ENCODE data around the gene KCNJ5.
A peak's percentile ranks its signal among the peaks of the same experiment; 100 is the strongest.

The KCNJ5 gene

DNA sequence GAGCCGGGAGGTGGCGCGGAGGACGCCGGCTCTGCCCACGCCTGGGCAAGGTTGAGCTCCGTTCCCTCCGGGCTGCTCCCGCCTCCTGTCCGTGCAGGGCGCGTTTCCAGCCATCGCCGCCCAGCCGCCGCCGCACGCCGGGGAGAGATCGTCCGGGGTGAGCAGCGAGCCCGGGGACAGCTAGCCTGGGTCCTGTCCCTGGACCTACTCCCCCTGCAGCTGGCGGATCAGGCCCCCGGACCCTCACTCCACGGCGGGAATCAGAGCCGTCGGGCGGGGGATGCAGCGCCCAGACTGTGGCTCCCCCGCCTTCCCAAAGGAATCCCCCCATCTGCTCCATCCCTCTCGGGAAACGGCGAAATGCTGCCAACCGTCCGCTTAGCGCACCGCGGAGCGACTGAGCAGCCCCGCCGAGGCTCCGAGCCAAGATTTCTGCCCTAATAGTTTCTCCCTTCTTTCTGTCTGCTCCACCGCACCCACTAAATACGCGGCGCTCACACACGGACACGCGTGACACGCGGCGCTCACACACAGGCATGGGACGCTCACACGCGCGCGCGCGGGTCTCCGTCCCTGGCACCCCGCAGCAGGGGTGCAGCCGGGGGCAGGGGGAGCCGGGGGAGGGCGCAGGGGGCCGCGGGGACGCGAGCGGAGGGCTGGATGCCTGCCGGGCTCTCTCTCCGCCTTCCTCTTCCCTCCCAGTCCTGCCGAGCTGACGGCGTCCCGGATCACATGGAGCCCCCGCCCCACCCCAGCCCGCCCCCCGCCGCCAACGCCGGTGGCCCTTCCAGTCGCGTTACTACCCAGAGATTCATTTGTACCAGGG lies at the start of gene KCNJ5:
KCNJ5 (plus strand) TSS at position 814 of the 826 bp plus-strand sequence. CDS start 19,918 bp downstream, outside the sequence.
- DNase-seq (ENCODE audit: low read depth): no peak

DNA sequence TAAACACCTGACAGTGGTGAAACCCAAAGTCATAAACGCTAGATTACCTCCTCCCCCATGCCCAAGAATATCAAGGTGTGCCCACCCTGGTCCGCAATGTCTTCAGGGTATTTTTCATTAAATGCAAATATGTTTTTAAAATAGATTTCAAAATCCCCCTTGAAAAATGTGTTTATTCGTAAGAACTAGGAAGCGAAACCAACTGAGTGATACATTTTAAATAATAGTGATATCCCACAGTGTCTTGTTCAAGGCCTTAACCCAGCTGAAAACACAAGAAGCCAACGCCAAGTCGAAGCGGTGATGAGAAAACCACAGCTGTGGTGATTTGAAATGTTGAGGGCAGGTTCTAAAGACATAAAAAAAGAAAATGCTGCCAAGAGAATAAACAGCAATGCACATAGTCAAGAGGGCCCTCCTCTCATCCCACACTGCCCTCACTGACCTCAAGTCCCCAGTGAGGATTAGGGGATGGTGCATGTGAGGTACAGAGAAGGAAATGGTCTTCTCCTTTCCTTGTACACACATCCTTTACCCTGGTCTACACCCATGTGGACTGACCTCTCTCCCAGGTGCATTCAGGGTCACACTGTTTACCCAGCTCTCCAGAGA lies 49.6 kb upstream of the KCNJ5 start:
- no peak for DNase-seq (ENCODE audit: low read depth)

DNA sequence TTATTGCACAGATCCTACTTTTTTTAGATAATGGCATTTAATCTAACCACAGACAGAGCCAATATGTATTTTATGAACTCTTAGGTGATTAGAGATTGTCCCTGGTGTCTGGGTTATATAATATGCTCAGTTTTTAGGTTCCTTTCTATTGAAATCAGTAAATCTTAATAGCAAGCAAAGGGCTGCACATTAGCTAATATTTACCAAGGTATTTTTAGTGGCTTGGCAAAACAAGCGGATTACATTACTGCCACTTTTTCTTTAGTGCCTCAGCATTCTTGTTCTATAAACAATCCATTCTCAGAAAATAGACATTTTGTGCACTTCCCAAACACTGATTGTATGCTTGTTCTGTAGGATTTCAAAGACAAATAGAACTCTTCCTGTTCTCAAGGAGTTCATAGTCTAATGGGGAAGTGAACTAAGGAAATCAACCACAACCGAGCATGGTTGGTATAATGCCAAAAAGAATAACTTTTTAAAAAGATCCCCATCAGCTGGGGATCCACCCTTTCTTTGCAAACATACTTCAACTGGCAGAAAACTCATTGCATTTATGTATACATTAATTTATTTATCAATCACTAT lies 47.9 kb upstream of the KCNJ5 start:
- DNase-seq (ENCODE audit: low read depth): no peak

DNA sequence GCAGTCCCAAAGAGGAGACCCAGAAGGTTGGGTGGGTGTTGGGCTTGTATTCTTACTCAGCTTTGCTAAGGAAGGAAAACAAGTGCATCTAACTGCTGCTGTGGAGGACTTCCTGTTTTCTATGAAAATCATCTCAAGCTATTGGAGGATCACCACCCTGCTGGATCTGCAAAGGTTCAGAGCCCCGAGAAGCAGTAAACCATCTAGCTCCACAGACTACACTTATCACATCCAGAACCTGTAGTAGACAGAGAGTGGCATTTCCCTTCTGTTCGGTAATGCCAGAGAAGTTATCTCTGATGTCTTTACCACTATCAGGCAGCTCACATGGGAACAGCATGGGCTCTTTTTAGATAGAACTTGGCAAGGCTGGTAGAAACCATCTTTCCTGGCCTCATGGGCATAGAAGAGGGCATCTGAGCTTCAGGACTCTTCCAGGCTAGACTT lies 45.8 kb upstream of the KCNJ5 start:
- no peak for DNase-seq (ENCODE audit: low read depth)

DNA sequence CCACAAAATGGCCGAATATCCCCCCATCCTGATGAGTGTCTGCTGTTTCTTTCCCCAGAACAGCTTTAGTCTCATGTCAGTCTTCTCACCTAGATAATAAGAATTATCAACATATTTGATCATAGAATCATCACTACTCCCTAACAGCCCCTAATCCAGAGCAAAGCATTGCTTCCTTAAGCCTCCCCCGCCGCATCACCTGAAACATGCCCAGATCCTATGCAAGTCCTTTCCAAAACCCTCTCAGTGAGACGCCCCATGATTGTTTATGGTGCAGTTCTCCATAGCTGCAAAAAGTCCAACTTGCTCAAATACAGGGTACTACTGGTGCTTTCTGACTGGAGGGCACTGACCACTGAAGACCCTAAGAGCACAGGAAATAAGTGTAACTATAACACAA lies 44.2 kb upstream of the KCNJ5 start:
- no peak for DNase-seq (ENCODE audit: low read depth)

DNA sequence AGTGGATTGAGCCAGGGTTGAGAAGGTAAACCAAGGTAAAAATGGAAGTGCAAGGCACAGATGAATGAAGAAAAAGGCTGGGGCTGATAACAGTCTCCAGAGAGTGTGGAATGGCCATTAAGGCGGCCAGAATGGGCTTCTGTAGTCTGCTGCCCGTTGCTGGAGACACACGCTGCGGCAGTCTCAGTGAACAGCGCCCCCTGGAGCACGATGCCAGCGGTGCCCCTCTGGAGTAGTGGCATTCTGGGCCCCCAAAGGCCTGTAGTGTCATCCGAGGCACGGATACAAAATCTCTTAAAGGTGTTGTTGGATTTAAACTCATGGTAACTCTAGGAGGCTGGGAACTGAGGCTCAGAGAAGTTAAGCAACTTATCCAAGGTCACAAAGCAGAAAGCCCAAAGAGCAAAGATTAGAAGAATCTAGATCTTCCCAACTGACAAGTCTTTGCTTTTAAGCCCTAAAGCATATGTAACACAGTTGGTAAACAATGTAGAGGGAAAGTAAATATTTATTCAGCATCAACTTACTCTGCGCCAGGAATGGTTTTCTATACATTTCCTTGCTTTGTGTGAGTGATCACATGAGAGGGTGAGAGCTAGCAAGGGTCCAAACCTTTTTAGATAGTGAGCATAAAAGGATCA lies 42.2 kb upstream of the KCNJ5 start:
- DNase-seq (ENCODE audit: low read depth): peak; percentile 54

DNA sequence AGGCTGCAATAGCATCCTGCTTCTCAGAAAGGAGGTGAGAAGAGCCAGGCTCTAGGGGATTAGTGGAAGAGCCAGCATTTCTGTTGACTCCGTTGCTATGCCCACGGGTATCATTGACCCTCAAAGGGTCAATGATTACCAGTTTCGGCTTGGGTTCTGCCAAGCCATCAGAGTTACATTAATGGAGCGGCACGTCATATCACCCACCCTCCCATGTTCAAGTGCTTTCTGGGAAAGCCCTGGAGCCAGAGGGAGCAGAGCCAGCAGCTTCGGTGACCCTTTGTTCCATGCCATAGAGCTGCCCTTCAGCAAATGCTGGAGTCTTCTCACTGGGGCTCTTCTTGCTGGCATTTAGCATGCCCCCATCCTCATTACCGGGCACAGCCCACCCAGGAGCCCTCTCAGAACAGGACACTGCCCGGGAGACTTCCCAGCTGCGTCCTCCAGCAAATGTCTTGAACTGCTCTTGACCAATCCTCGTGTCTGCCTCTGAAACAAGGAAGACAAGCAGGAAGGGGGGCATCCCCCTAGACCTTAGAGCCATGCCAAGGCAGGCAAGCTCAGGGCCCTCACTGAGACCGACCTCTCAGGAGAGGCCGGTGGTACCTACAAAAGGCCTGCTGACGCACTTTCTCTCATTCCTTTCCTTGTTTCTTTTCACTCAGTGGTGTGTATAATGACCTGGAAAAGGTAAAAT lies 38.7 kb upstream of the KCNJ5 start:
- no peak for DNase-seq (ENCODE audit: low read depth)

DNA sequence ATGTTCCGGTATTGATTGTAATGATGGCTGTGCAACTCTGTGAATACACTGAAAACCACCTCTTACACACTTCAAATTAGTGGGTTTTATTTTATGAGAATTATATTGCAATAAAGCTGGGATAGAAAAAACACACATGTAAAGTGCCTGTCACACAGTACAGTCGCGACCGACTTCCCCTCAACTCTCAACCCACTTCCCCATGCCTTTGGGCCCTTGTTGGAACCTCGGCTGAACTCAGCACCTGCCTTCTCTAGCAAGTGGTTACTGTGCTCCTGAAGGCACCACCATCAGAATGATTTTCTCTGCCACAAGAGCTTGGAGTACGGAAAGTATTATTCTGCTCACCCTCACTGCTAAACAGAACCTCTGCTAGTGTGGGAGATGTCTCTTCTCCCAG lies 37.6 kb upstream of the KCNJ5 start:
- no peak for DNase-seq (ENCODE audit: low read depth)

DNA sequence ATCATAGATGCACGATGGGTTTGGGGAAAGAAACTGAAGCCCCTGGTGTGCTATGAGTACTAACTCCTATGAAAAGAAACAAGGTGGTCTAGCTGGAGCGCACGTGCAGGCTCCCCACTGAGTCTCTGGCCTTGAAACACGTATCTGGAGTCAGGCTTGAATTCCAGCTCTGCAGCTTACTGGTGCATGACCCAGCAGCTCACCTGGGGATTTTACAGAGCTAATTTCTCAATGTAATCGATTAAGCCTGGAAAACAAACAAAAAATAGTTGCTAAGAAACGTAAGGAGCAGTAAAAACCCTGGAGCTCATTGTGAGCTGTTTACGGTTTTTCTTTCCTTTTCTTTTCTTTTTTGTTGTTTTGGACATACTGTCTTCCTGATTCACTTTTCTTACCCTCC lies 36.3 kb upstream of the KCNJ5 start:
- DNase-seq (ENCODE audit: low read depth): no peak

DNA sequence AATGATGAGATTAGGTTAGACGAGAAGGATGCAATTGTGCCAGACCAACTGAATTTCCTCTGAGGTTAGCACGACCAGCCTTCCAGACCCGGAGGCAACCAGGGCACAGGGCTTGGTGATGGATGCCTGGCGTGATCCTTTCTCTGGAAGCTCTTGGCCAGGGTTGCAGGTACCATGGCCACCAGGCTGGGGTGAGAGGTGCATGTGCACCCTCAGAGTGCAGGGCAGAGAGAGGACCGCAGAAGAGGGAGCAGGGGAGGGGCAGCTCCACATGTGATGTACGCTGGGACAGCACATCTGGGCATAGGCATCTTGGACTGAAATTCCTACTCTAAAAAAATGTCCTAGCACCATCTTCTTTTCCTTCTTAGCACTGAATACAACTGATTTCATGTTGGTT lies 34.9 kb upstream of the KCNJ5 start:
- DNase-seq (ENCODE audit: low read depth): no peak

DNA sequence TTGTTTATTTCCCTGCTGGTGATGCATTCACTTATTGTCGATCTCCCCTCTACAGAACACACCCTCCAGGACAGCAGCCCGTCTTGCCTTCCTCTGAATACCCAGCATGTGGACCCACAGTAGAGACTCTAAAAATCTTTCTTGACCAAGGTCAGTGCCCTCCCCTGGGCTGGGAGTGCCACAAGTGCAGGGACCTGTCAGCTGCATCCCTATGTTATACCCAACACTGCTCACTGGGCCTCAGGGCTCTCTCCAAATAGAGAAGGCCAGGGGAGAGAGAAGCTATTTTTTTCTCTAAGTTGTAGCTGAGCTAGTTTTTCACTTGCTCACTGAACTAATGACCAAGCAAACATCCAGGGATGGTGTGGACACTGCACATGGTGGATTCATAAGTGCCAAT lies 33.8 kb upstream of the KCNJ5 start:
- DNase-seq (ENCODE audit: low read depth): no peak

DNA sequence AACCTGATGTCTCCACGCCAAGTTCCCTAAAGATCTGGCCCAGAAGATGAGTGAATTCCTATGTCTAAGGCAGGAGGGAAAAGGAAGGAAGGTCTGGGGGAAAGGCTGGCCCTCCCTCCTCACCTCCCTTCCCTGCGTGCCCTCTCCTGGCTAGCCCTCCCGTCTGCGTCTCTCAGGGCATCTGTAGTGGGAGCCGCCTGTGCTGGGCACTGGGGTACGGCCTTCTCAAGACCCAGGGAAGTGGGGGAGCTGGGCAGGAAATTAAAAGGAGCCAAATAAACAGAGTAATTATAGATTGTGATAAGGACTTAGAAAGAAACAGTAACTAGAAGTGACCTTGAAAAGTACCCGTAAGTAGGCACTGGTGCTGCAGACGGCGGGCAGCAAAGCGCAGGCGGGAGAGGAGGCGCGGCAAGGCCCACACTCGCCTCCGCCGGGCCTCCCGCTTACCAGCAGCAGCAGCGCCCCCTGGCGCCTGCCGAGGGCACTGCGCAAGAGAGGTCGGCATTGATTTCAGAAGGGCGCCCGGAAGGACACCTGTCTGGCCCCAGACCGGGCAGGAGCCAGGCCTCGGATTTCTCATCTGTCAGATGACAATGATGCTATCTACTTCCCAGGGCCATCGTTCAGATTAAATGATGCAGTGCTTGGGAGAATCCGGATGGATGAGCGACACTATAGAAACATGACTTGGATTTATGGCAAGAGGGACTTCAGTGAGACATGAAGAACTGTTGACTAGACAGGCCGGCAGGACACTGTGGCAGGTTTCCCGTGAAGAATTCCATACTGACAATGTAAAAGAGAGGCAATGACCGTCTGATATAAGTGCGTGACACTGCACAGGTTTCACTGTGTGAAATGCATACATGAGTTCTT lies 31.4 kb upstream of the KCNJ5 start:
- peak; percentile 47 for DNase-seq (ENCODE audit: low read depth)

DNA sequence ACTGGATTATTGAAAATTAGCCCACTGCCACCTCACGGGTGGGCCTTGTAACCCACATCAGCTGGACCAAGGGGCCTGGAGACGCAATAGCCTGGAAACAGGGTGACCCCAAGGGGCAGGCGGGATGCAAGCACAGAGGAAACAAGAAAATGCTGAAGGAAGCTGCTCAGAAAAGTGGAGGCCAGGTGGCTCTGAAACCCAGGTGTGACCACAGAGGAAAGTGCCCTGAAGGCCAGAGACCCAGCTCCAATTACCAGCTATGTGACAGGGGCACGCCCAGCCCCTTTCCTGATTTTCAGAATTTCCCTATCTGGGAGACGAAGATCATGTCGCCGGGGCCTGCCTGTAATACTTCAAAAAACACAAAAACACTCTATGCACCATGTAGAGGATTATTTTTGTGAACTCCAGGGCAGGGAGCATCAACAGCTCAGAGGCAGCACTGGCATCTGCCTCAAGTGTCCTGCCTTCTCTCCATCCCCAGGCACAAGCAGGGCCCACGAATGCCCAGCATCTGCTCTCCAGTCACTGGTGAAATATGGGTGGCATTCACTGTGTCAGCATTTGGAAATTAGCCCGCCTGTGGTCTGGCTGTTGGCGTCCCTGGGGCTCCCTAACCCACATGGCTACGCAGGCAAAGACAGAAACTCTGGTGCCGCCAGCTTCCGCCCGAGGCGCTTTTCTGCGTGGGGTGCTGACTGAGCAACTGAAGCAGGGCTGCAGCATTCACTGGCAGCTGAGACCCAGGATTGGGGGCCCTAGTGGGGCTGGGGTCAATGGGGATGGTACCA lies 30.4 kb upstream of the KCNJ5 start:
- DNase-seq (ENCODE audit: low read depth): no peak

DNA sequence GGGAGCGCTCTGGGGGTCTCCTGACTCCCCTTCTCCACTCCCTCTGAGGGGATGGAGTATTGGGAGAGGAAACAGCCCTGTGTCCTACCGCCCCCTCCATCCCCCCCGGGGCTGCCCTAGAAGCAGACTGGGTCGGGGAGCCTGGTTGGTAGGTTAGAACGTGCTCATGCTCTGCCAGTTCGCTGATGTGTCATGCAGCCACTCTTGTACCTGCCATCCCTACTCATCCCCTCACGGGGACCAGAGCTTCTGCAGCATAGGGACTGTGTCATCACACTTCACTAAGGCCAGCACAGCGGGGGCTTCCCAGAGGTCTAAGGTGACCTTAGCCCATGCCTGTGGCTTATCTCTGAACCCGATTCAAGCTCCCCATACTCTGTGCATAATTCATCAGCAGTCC lies 28.8 kb upstream of the KCNJ5 start:
- no peak for DNase-seq (ENCODE audit: low read depth)

DNA sequence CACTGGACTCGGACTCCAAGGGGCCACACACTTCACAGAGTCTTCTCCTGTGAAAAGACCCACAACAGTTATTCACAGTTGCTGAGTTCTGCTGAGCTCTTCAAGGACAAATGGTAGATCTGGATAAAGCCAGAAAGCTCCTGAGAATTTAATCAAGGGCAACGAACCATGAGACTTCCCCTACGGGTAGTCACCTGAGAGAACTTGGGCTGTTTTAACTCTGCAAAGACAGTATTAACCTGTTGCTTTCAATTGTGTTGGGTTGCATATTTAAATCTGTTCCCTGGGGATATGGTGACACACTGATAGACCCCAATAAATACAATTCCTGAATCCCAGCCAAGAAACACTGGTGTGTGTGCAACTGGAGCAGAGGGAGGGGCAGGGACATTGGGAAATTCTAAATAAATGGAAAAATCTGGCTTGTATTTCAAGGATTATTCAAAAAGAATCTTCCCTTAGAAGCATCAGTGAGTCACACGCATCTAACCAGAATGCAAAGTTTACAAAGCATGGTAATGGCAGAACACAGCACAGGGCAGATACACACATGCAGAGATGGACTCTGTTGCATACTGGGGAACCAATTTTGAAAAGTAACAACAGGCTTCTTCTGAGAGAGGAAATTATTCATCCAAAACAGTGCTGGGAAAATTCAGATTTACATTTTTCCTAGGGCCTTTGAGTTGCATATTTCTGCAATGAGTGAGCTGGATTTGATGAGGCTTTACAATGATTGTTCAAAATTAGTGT lies 28.1 kb upstream of the KCNJ5 start:
- DNase-seq (ENCODE audit: low read depth): no peak

DNA sequence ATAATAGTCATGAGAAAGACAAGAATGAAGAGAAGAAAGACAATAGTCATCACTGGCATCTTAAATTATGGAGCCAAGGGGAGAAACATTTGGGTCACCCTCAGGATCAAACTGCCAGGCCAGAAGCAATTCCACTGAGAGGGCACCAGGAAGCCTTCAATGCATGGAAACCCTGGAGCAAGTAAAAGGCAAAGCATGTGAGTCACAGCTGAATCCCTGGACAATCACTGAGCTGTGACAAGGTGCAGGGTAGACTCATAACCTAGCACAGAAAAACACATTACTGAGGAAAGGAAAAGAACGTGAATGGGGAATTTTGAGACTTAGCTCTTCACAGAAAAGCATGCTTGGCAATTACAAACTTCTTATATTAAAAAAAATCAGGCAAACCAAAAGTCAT lies 25.7 kb upstream of the KCNJ5 start:
- DNase-seq (ENCODE audit: low read depth): no peak

DNA sequence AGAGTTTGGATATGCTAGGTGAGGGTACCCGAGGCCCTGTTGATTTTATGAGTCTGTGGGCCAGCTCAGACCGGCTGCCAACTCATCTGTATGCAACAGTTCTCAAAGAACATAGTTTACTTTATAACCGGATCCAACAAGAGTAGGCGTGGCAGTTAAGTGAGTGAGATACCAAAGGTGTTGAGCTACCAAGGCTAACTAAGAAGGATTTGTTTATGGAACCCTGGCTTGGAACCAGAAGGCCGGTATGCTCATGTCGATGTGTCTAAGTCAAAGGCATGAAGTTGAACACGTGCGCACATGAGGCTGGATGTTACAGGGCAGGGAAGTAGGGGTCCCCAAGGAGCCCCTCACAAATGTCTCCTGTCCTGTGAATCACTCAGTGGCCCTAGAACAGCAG lies 23.9 kb upstream of the KCNJ5 start, which contains the start of gene KCNJ1:
KCNJ1 (minus strand) TSS at position 20 of the 400 bp plus-strand sequence. CDS start 27,053 bp downstream, outside the sequence.
- no peak for DNase-seq (ENCODE audit: low read depth)

DNA sequence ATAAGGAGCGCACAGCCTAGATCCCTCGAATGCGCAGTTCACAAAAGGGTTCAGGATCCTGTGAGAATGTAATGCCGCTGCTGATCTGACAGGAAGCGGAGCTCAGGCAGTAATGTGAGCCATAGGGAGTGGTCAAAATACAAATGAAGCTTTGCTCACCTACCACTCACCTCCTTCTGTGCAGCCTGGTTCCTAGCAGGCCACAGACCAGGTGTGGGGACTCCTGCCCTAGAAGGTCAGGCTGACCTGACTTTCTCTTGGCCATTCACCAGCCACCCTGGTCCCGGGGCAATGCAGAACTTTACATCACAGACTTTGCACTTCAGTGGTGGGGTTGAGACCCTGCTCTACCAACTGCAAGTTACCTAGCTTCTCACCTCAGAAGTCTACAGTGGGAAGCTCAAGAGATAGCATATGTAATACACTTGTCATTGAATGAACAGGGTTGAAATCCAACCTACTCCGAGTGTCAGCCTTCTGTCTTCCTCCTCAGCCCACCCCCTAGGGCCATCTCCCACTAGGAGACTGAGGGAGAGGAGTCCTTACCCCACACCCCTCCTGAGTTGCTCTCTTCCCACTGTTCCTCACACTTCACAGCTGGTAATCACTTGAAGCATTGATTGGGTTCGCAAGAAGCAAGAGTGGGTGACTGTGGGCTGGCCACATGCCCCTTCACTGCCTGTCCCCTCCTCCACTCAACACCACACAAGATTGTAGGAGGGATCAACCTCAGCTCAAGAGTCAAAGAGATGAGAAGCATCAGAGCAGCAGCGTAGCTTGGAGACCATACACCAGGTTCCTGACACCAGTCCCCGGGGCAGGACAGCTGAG lies 22.1 kb upstream of the KCNJ5 start:
- DNase-seq (ENCODE audit: low read depth): no peak
